ENCODE measurements around the gene MXD4.
"Not testable (repeated sequence)": the region's sequence is repeated elsewhere in the genome, so short reads cannot be mapped to it uniquely, and the experiment has no call there.

The MXD4 gene

GRCh38 chr4:2291705-2292645 lies 30.1 kb upstream of the MXD4 start:
- no peak for DNase-seq

GRCh38 chr4:2290974-2291704 lies 29.2 kb upstream of the MXD4 start:
- no peak for DNase-seq

GRCh38 chr4:2290488-2290887 lies 28.6 kb upstream of the MXD4 start:
- DNase-seq, result no peak

- no peak for DNase-seq
Measured at GRCh38 chr4:2289955-2290333, 28.0 kb upstream of the MXD4 start.

- no peak for DNase-seq
Measured at GRCh38 chr4:2289311-2289954, 27.5 kb upstream of the MXD4 start.

- DNase-seq, result no peak
Measured at GRCh38 chr4:2288051-2288541, 26.2 kb upstream of the MXD4 start.

GRCh38 chr4:2287594-2287915 lies 25.6 kb upstream of the MXD4 start:
- DNase-seq, result no peak

GRCh38 chr4:2286904-2287593 lies 25.1 kb upstream of the MXD4 start:
- DNase-seq, result no peak

- DNase-seq, result no peak
Measured at GRCh38 chr4:2285613-2286381, 23.9 kb upstream of the MXD4 start.

GRCh38 chr4:2284934-2285612 lies 23.2 kb upstream of the MXD4 start:
- no peak for DNase-seq

GRCh38 chr4:2284161-2284933 lies 22.4 kb upstream of the MXD4 start:
- DNase-seq, result no peak

- no peak for DNase-seq
Measured at GRCh38 chr4:2283199-2283711, 21.3 kb upstream of the MXD4 start.

- DNase-seq, result no peak
Measured at GRCh38 chr4:2281575-2282343, 19.9 kb upstream of the MXD4 start.

- no peak for DNase-seq
Measured at GRCh38 chr4:2280531-2281300, 18.8 kb upstream of the MXD4 start.

GRCh38 chr4:2277956-2278355 lies 16.0 kb upstream of the MXD4 start:
- no peak for DNase-seq

- no peak for DNase-seq
Measured at GRCh38 chr4:2276581-2277325, 14.8 kb upstream of the MXD4 start.

GRCh38 chr4:2275546-2276251 lies 13.8 kb upstream of the MXD4 start:
- DNase-seq, result no peak

GRCh38 chr4:2275044-2275397 lies 13.1 kb upstream of the MXD4 start:
- not testable (repeated sequence) for DNase-seq
